Activated CD8-positive, alpha-beta memory T cell treated with anti-CD3 and anti-CD28 coated beads, Interleukin-2, amount 50 U/mL, for 1 hour (primary cell): ENCODE results near the gene C4BPA.

Experiments used
- DNase-seq: peaks from one replicate; pipeline ENCODE4 v3.0.0-alpha.2; 2020; ENCODE audit errors: extremely low read depth

C4BPA gene

DNA sequence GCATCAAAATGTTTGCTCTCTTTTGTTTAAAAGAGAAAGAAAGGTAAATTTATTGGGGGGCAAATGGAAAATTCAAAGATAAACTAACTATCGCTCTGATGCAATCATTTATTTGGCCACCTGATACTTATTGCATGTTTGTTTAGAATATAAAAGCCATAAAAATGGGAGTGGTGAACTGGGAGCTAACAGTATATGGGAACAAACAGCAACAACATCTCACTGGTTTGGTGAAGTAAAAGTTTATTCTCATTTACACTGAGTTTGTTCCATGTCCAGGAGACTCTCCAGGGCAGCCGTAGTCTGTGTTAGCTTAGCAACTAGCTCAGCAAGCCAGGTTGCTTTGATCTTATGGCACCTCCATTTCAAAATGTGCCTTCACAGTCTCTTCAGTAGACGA is 20.4 kb downstream of the C4BPA start:
- no peak for DNase-seq

DNA sequence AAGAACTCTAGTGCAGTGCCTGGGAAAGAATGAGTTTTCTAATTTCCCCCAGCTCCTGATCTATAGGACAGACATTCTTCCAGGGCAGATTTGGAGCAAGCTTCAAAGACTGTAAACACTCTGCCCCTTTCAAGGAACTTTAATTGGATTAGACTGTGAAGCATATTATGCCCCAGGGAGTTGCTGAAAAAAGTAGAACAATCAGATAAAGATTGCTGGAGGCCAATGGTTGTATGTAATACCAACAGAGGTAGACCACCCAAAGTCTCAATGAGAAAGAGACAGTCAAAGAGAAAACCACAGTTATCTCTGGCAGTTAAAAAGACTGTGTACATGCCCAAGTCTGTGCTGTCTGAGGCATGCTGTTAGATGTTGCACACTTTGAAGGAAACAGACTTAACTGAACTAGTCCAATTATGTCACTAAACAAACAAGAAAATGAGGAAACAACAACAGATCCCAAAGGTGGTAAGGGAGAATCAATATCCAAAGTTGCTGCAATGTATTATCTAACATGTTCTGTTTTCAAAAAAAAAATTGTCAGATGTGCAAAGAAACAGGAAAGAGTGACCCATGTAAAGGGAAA is 24.4 kb downstream of the C4BPA start:
- DNase-seq: no peak

DNA sequence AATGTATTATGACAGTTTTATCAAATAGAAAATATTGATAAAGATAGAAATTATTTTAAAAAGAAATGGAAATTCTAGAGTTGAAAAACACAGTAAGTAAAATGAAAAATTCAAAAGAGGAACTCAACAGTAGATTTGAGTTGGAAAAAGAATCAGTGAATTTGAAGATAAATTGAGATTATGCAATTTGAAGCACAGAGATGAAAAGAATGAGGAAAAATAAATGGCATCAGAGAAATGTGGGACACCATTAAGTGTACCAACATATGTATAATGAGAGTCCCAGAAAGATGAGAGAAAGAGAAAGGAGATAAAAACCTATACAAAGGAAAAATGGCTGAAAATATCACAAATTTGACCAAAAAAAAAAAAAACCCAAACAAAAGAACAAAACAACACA is 25.0 kb downstream of the C4BPA start:
- DNase-seq: no peak

DNA sequence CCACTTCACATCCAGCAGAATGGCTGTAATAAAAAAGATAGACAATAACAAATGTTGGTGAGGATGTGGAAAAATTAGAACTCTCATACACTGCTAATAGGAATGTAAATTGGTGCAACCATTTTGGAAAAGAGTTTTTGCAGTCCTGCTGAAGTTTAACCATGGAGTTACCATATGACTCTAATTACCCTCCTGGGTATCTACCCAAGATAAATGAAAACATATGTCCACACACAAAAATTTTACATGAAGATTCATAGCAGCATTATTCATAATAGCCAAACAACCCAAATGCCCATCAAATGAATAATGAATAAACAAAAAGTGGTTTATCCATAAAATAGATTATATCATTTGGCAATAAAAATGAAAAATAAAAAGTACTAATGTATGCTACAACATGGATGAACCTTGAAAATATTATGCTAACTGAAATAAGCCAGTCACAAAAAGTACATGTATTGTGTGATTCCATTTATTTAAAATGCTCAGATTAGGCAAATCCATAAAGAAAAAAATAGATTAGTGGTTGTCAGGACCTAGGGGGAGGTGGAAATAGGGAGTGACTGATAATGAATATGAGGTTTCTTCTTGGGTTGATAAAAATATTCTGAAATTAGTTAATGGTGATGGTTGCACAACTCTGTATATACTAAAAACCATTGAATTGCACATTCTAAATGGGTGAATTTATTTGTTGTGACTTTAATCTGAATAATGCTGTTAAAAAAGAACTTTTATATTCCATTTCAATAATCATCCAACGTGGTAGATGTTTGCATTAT is 26.4 kb downstream of the C4BPA start:
- DNase-seq: no peak

DNA sequence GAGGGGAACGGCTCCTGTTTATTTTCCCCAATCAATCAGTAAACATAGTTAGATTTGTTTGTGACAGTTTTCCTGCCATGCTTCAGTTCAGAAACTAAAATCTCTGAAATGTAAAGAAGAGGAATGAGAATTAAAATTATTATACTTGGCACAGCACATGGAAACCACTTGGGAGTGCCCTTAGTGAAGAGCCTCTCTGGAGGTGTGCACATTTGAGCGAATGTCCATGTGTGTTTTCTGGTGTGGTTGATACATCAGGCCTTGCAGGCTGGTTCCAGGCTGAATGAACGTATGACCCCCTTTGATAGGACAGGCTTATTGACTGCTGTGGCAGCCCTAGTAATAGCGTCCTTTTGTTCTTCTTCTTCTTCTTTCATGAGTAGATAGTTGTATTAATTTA is 27.1 kb downstream of the C4BPA start:
- DNase-seq: no peak

DNA sequence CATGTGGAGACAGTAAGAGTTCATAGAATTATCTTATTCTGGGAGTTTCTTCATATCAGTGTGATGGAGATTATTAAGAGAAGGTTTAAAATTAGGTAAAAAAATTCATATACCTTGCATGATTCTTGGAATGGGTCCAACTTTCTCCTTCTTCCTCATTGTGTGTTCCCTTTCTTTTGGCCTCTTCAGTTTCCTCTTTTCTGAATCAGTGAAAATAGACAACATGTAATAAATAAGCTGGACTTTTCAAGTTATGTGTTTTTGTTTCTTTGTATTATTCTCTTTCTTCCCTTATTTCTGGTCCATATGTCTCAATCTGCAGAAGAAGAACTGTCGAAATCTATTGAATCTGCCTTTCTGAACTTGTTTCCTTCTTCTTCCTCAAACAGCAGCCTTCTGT is 30.5 kb downstream of the C4BPA start:
- no peak for DNase-seq

DNA sequence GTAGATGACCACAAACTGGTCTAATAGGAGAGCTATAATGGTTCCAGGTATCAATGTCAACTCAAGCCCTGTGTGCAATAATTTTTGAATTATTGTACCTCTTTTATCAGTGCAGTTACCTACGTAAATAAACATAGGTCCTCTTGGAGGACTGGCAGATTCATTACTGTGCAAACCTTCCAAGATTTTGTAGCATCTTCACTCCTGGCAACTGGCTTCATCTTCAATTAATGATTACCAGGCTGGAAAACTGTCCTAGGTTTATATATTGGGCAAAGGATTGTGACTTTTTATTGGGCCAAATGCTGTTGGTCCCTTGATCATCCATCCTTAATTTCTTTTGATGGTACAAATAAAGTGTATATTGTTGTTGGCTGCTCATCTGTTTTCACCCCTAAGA is 35.6 kb downstream of the C4BPA start:
- no peak for DNase-seq

DNA sequence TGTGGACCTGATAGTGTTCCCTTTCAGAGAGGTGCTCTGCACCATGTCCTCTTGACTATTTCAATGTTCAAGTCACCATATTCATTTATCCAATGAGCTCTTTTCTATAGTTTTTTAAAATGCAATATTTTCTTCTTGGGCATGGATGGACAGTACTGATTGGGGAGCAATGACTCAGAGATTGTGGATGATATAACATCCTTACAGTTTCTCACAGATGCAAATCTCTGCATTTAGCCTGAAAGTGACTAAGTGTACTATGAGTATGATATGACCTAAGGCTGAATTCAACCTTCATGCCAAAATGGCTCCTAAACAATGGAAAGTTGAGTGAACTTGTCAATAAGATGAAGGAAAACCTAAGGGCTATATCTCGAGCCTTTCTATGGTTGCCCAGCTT is 36.5 kb downstream of the C4BPA start:
- no peak for DNase-seq

DNA sequence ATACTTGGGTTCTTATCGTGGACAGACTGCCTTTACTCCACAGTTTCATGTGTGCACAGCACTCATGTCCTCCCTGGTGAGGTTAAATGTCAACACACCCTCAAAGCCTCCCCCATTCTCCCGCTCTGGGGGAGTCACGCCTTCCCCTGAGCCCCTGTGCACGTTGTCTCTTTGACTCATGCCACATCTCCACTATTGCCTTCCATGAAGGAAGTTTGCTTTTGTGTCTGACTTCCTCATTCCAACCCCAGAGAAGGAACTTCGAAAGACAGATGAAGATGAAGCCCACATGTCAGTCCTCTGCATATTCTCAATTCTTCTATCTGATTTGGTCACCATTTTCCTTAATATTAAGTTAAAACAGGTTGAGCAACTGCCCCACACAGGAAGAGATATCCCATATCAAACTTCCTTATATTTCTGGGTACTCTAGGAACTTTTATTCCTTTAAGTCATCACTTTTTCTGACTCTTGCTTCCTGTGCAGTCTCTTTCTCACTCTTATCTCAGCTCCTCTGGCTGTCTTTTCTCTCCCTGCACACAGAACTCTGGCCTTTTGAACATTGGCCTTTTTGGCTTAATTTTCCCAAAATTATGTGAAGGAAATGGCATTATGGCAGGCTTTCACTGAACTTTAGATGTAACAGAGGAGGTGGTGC is 41.5 kb downstream of the C4BPA start:
- no peak for DNase-seq

DNA sequence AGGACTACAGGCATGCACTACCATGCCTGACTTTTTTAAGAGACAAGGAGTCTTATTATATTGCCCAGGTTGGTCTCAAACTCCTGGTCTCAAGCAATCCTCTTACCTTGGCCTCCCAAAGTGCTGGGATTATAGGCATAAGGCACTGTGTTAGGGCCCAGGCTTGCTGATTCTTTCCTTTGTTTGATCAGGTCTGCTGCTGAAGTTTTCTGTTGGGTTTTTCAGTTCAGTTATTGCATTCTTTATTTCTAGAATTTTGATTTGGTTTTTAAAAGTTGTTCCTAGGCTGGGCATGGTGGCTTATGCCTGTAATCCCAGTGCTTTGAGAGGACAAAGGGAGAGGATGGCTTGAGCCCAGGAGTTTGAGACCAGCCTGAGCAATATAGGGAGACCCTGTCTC is 47.9 kb downstream of the C4BPA start:
- no peak for DNase-seq

DNA sequence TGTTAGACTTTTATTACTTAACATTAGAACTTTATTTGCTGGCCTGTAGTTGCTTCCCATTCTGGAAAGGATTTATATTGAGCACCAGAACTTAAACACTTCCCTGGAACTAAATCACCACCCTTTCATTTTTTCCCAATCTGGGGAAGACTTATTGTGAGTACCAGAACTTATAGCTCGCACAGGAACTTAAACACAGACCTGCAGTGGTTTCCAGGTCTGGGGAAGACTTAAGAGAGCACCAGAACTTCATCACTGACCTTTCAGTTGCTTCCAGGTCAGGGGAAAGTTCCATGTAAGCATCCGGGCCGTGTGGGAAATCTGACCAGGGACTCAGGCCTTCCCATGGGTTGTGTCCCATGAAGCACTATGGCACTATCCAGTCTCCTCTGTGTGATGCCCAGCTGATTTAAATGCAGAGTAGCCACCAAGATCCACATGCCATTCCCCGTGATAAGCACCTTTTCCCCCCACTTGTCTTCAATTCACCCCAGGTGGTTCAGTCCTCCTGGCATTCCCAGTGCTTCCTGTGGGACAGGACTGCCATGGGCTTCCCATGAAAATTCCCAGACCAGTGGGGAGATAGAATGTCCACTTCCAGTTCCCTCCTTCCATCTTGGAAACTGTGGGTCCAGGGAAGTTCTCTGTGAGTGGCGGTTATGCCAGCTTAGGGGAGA is 48.9 kb downstream of the C4BPA start:
- DNase-seq: no peak

DNA sequence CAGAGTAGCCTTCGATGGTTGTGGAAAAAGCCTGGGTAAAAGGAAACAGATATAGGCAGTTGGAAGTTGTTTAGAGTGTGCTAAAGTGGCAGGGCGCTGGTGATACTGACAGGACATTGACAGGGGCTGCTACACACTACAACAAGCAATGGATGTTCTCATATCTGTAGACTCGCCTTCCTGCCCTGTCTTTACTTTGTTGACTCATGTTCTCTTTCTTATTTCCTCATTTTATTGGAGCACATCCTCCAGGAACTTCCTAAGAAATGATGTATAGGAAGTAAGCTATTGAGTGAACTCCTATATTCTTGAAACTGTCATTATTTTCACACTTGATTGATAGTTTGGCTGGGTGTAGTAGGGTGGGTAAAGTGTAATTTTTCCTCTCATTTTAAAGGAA is 51.0 kb downstream of the C4BPA start:
- DNase-seq: no peak

DNA sequence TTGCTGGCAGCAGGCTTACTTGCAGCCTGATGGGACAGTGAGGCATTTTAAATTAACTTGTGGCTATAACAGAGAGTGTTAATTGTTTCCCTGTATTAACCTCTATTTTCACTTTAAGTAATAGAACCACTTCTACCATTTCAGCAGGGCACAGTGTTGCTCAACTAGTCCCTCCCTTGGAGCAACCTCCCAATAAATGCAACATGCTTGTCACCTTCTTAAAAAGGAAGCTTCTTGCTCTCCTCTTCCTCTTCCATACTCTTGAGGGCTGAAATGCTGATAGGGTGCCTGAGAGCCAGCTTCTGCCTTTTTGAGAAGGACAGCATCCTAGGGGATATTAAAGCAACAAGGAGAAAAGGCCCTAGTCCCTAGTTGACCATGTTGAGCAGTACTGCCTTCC is 52.1 kb downstream of the C4BPA start:
- no peak for DNase-seq

DNA sequence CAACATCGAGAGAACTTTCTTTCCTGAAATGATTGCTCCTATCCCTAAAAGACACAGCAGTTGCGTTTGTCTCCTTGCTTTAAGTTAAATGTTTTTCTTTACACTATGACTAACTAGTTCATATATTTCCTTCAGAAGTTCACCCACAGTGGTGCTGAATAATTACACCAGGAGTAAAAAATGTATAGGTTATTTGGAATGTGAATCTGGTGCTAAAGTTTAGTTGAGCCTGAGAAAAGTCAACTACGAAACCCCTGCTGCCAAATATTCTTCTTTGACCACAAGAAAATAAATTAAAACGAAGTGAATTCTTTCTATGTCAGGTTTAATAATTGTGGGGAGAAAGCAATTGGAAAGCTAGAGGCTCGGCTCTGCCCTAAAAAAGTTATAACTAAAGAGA is 52.8 kb downstream of the C4BPA start:
- DNase-seq: no peak

DNA sequence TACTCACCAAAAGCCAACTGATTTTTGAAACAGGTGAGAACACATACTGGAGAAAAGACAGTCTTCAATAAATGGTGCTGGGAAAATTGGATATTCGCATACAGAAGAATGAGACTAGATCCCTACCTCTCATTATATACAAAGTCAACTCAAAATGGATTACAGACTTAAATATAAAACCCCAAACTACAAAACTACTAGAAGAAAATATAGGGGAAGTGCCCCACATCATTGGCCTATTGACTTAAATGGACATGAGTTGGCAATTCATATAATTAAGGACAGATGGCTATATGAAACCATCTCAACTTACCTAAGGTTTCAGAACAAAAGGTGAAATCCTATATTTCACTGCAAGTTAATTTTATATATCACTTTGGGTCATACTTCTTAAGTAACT is 60.1 kb downstream of the C4BPA start:
- DNase-seq: no peak

DNA sequence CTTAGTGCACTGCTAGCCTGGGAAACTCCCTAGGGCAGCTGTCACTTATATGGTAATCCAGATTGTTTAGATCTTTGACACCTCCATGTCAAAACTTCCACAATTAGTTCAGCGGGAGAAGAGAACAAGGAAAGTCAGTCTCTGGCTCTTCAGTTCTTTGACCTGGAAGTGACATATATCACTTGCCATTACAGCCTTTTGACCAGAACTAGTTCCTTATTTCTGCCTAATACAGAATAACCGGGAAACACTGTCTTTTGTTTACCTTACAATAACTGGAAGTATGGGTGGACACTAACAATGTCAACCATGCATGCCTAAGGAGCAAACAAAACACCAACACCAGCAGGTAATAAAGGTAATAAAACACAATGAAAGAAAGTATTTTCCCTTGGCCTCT is 68.3 kb downstream of the C4BPA start:
- DNase-seq: no peak

DNA sequence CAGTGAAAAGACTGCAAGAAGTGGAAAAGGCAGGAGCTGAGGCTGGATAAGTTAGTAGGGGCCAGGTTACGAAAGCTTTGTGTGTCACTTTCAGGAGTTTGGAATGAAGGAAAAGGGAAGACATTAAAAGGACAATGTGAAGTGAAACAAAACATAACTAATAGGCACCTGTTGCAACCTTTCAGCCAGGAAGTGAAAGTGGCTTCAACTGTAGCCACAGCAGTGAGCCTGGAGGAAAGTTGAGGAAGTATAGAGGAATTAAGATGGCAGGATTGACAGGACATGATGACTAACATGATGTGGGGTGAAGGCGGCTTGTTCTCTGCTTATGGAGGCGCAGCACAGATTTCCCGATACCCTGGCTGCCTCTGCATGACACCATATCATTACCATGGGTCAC is 68.9 kb downstream of the C4BPA start:
- no peak for DNase-seq

DNA sequence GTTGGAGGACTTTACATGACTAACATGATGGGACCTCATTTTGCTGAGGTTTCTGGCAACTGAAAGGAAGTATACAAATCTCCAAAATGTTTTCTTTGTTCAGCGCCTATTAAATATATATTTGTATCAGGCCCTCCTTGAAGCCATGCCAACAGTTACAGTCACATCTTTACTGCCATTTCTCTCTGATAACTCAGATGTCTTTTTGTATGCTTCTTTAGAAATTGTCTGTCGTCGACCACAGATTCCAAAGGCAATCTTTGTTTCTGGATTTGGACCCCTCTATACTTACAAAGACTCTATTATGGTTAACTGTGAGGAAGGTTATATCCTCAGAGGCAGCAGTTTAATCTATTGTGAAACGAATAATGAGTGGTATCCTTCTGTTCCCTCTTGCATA is 69.4 kb downstream of the C4BPA start:
- no peak for DNase-seq

DNA sequence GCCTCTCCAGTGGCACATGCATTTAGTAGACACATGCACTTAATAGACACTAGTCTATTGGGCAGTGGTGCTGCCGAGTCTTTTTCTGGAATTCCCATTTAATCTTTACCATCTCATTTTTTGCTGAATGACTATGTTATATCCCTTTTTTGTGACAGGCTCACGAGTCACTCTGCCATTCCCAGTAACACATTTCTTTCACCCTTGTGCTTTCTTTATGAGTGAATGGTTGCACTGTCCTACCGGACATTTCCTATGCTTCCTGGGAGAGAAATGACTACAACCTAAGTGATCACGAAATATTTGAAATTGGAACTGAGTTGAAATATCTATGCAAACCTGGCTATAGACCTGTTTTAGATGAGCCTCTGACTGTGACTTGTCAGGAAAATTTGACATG is 70.9 kb downstream of the C4BPA start:
- DNase-seq: no peak

DNA sequence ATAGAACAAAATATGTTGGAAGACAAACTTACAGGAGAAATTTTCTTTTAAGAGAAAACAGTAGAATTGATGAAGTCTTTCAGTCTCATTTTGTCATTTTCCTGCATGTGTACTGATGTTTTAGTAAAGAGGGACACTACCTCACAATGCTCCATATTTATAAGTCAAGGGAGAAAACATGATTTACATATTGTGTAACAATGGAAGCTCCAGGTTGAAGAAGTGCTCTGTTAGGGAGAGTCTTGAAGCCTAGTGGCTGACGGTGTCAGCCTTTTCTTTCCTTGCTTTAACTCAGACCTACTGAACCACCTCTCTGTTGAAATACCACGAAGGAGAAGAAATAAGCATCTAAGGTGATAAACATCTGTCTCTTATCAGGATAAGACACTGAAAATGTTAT is 75.0 kb downstream of the C4BPA start:
- DNase-seq: no peak

DNA sequence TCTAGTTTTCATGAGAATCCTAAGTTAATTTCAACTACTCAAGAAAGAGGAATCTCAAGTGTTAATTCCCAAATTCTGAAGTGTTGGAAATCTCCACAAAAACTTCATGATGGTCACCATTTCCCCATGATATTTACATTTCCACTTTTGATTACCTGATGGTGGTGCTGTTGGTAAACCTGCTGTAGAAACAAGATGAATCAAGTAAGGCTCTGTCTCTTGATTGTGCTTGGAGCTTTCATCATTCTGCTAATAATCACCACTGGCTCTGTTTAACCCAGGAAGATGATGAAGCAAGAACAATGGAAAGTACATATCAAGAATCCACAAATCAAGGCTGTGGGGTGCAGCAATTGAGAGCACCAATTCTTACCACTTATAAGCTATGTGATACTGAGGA is 77.8 kb downstream of the C4BPA start:
- DNase-seq: no peak

DNA sequence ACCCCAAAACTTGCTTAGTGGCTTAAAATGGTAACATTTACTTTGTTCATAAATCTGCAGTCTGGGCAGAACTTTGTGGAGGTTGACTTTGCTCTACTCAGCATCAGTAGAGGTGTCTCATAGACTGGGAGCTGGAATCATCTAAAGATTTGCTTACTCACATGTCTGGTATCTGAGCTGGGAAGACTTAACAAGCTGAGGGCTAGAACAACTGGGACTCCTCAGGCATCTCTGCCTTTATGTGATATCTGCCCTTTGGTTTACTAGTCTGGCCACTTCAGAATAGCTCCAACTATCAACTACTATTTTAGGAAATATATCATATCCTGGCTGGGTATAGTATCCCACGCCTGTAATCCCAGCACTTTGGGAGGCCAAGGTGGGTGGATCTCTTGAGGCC is 82.5 kb downstream of the C4BPA start:
- no peak for DNase-seq

DNA sequence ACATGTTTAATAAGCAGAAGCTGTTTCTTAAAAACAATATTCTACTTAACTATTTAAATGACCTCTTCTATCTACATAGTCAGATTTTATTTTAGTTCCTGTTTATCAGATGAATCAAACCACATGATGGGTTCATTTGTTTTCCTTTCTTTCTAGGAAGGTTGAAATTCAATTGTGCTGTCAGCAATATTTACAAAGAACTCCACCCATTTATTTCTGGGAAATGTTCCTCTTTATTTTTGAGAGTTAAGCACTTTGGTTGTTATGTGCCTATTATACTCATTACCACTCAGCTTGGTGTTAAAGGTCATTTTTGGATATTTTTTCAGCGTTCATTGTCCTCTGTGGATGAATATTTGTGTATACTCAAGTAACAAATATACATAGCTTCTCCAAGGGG is 84.9 kb downstream of the C4BPA start:
- DNase-seq: no peak
